Mononuclear cell (primary cell): ENCODE measurements around the gene RBM18. TPM values are rescaled to one million over a fixed set of nuclear protein-coding genes. Genes with fewer than 3 reads are reported as not detected.

Source experiments
- H3K27me3 ChIP-seq: 2 replicates; pipeline ENCODE4 v1.6.0; 2011; ENCODE audit warnings: low read length, control low read depth; ENCODE audit not compliant: insufficient read depth
- H3K4me1 ChIP-seq: 2 replicates; pipeline ENCODE4 v1.5.1; 2011; ENCODE audit warnings: mild to moderate bottlenecking, low read length, control low read depth; ENCODE audit not compliant: insufficient read depth
- H3K4me3 ChIP-seq: 2 replicates; pipeline ENCODE4 v1.5.1; 2011; ENCODE audit warnings: mild to moderate bottlenecking, low read length, moderate library complexity
- H3K9me3 ChIP-seq: 2 replicates; pipeline ENCODE4 v1.5.1; 2011; ENCODE audit warnings: low read depth, mild to moderate bottlenecking, control low read depth, low read length
- total RNA-seq: library from RNA; depleted of rRNA; stranded (reverse); fragments of >200 nt; gene quantifications from one replicate; pipeline ENCODE4 v1.2.3, GENCODE V29; 2012

The RBM18 gene
- total RNA-seq, 1 donor: 23.2 TPM

DNA sequence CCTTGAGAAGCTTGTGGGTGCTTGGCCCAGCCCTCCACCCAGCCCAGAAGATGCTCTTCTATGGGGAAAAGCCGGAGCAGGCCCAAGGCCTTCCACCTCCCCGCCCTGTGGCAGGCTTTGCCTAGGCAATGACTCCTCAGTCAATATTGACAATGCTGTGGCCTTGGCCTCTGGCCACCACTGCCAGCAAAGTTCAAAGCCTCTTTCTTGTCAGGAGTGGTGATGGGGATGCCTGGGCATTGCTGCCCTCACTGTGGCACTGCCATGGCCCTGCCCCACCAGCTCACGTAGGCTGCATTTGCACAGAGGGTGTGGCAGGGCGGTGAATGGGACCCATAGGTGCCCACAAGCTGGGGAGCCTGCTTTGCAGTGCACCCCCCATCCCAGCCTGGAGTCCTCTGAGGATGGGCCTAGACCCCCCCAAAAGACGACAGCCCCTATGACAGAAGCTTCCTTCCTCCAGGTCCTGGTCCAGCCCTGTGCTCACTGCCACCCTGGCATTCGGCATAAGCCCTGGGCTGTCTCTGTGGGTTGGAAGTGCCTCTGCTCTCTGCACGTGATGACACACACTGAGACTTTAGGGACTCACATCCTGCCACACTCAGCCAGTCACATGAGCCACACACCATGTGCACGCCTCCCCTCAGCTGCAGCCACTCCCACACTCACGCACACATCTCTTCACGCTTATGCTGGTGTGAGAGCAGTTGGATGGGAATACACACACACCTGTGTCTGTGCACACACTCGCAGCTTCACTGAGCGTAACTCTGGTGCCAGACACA, 73.9 kb downstream of the RBM18 start:
- H3K4me3 ChIP-seq: no peak overlapping the region
- H3K4me1 ChIP-seq: no peaks in the 10 kb centered on the region
- no peaks in the 10 kb centered on the region for H3K27me3 ChIP-seq
- no peaks in the 10 kb centered on the region for H3K9me3 ChIP-seq

DNA sequence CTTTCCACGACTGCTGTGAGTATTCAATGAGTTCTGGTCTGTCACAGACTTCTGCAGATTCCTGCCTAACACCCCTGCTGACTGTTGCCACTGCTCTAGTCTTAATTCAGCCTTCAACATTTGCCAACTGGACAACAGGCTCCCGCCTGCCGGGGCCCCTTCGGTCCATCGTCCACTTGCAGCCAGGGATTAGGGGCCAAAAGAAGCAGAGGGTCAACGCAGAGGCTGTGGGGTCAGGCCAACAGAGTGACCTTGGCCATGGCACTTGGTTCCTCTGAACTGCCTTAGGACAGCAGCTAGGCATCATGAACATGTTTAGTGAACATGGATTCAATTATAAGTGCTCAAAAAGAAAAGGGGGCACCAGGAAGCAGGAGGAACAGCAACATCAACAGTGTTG, 76.3 kb downstream of the RBM18 start:
- Histone ChIP-seq H3K9me3 (no peaks in the 10 kb centered on the region), H3K4me3 (no peak overlapping the region), H3K4me1 (no peaks in the 10 kb centered on the region), H3K27me3 (no peaks in the 10 kb centered on the region)

Other genes starting within 250 kb of the RBM18 start
- gene TTLL11, start 171.5 kb downstream of the RBM18 start, total RNA-seq: 1.0 TPM
- 1.2 TPM for gene NDUFA8, start 105.1 kb downstream of the RBM18 start, total RNA-seq
- not detected for gene MORN5, start 104.9 kb downstream of the RBM18 start, total RNA-seq
- gene LHX6, start 35.9 kb downstream of the RBM18 start, total RNA-seq: under 0.01 TPM
- gene MRRF, start within 50 bp of the RBM18 start, total RNA-seq: 29.5 TPM
- gene PTGS1, start 106.2 kb upstream of the RBM18 start, total RNA-seq: 28.3 TPM
- not detected for gene OR1J1, start 213.1 kb upstream of the RBM18 start, total RNA-seq
- not detected for gene OR1J2, start 246.0 kb upstream of the RBM18 start, total RNA-seq